Body of pancreas (tissue), 4 donors: ENCODE measurements around the gene ZNF880. TPM values are rescaled to one million over a fixed set of nuclear protein-coding genes. Genes with fewer than 3 reads are reported as not detected.

Source experiments
- ATAC-seq: fragments of 150-250 bp; one replicate; pipeline ENCODE4 v1.9.1; 2016
- DNase-seq, 4 donors: peaks; one replicate each; pipeline ENCODE4 v3.0.0-alpha.2; 2019
- H3K27ac ChIP-seq, 4 donors: fragments of 200-600 bp; sonication (generic); 1 replicate in 3 of 4; 2 replicates in 1 of 4; pipeline versions ENCODE4 v1.5.1 to v1.6.1; 2016 to 2019; ENCODE audit warnings: mild to moderate bottlenecking in 1 of 4, mixed read lengths in 1 of 4, moderate library complexity in 1 of 4
- H3K27me3 ChIP-seq, 2 donors: fragments of 200-600 bp; sonication (generic); one replicate each; pipeline ENCODE4 v1.6.0; 2016; ENCODE audit warnings: mild to moderate bottlenecking in 1 of 2
- H3K36me3 ChIP-seq, 2 donors: fragments of 200-600 bp; sonication (generic); replicated peaks in 1 of 2; 2 replicates each; pipeline ENCODE4 v1.5.1; 2016; ENCODE audit warnings: low read depth in 2 of 2; ENCODE audit not compliant: insufficient read depth in 1 of 2
- H3K4me1 ChIP-seq: fragments of 200-600 bp; sonication (generic); one replicate; pipeline ENCODE4 v1.6.0; 2016
- H3K4me3 ChIP-seq, 2 donors: fragments of 200-600 bp; sonication (generic); 1 replicate in 1 of 2; 2 replicates in 1 of 2; pipeline ENCODE4 v1.5.1; 2016 to 2019
- H3K9me3 ChIP-seq, 3 donors: fragments of 200-600 bp; sonication (generic); 1 replicate in 2 of 3; 2 replicates in 1 of 3; pipeline ENCODE4 v1.5.1; 2016
- POLR2A ChIP-seq, 3 donors: fragments of 450-650 bp; IDR thresholded peaks; one replicate each; pipeline ENCODE4 v1.6.1; 2016; ENCODE audit warnings: antibody characterized with exemption in 3 of 3, mild to moderate bottlenecking in 2 of 3
- WGBS, 2 donors: methylation state at CpG; one replicate each; pipeline ENCODE4 v1.1.5; 2017; 5-methylcytosine and 5-hydroxymethylcytosine counted together
- intact Hi-C: fragments of 100-400 bp; cut with DNase I; formaldehyde crosslinking; loops from one replicate; pipeline ENCODE4 v1.15.1; 2023
- total RNA-seq, 2 donors: library from RNA; depleted of rRNA; stranded (reverse); fragments of >200 nt; gene quantifications; one replicate each; pipeline ENCODE4 v1.1.0, GENCODE V29; 2016
- TF ChIP-seq, protein P1 (sequence below), 7 experiments: fragments of 450-650 bp in 4 of 7; fragments of 200-600 bp in 3 of 7; sonication (generic) in 3 of 7; IDR thresholded peaks; one replicate each; pipeline ENCODE4 v1.5.1; 2016 to 2019; ENCODE audit warnings: antibody characterized with exemption in 7 of 7

Gene ZNF880
- total RNA-seq, 2 donors from 2014 or later, result 12.2 to 17.8 TPM

- ATAC-seq (no peak), DNase-seq (no peak)
- Histone ChIP-seq H3K27me3 (no peaks in the 10 kb centered on the region), H3K27ac (no peak overlapping the region), H3K4me1 (no peaks in the 10 kb centered on the region), H3K9me3 (no peaks in the 10 kb centered on the region), H3K4me3 (no peak overlapping the region), H3K36me3 (no peaks in the 10 kb centered on the region)
- 60 to 95% methylated on average over 4 to 9 of the region's 9 CpGs for WGBS, 2 donors
- TF ChIP-seq, protein P1, sequence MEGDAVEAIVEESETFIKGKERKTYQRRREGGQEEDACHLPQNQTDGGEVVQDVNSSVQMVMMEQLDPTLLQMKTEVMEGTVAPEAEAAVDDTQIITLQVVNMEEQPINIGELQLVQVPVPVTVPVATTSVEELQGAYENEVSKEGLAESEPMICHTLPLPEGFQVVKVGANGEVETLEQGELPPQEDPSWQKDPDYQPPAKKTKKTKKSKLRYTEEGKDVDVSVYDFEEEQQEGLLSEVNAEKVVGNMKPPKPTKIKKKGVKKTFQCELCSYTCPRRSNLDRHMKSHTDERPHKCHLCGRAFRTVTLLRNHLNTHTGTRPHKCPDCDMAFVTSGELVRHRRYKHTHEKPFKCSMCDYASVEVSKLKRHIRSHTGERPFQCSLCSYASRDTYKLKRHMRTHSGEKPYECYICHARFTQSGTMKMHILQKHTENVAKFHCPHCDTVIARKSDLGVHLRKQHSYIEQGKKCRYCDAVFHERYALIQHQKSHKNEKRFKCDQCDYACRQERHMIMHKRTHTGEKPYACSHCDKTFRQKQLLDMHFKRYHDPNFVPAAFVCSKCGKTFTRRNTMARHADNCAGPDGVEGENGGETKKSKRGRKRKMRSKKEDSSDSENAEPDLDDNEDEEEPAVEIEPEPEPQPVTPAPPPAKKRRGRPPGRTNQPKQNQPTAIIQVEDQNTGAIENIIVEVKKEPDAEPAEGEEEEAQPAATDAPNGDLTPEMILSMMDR (IDR thresholded peaks at IDR 0.05), result no peak
- no peak for TF ChIP-seq POLR2A (IDR thresholded peaks at IDR 0.05)
- intact Hi-C loops, result no loop called here
These were observed 18.2 kb upstream of the ZNF880 start for GRCh38 chr19:52351512-52351911.

GRCh38 chr19:52366414-52366824 lies 3.3 kb upstream of the ZNF880 start:
- Histone ChIP-seq H3K27me3 (no peaks in the 10 kb centered on the region), H3K36me3 (no peaks in the 10 kb centered on the region), H3K4me1 (peaks cover 5% of the 10 kb centered on the region), H3K27ac (no peak overlapping the region), H3K4me3 (no peak overlapping the region), H3K9me3 (peaks cover 0 to 26% (median 2%) of the 10 kb centered on the region in 3 donors)
- DNase-seq, result no peak
- ATAC-seq, result no peak
- intact Hi-C loops, result no loop called here
- 92 to 96% methylated on average over 8 of the region's 8 CpGs for WGBS, 2 donors
- TF ChIP-seq, protein P1 (IDR thresholded peaks at IDR 0.05), result no peak
- no peak for TF ChIP-seq POLR2A (IDR thresholded peaks at IDR 0.05)

GRCh38 chr19:52370341-52370710 lies 603 bp downstream of the ZNF880 start:
- DNase-seq (no peak), ATAC-seq (no peak)
- Histone ChIP-seq H3K4me3 (peak overlapping the region; percentile 56 to 76), H3K36me3 (peaks cover 2 to 7% of the 10 kb centered on the region in 2 donors), H3K27ac (peak overlapping the region; percentile 55 to 95 (median 81)), H3K9me3 (peaks cover 0 to 17% (median 0%) of the 10 kb centered on the region in 3 donors), H3K4me1 (peaks cover 5% of the 10 kb centered on the region), H3K27me3 (no peaks in the 10 kb centered on the region)
- no peak for TF ChIP-seq POLR2A (IDR thresholded peaks at IDR 0.05)
- TF ChIP-seq, protein P1 (IDR thresholded peaks at IDR 0.05), result no peak
- intact Hi-C loops, result no loop called here
- 27 to 33% methylated on average over 7 of the region's 7 CpGs for WGBS, 2 donors

DNA sequence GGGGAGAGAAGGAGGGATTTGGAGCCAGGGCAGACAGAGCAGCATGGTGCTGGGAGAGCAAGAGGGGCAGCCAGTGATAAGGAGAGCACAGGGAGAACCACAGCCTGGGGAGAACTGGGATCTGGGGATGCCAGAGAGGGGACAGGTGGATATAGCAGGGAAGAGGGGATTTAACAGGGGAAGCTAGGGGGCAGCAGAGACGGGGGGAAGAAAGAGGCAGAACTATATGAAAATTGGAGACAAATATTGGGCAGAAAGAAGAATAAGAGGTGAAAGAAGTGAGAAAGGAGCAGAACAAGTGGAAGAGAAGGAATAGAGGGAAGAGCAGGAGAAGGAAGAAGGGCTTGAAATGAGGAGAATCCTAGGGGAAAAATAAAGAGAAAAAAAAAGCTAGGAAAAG lies 21.4 kb downstream of the ZNF880 start:
- H3K4me3 ChIP-seq, result no peak overlapping the region
- peaks cover 0 to 46% (median 2%) of the 10 kb centered on the region in 3 donors for H3K9me3 ChIP-seq
- no peak for TF ChIP-seq POLR2A (IDR thresholded peaks at IDR 0.05)
- TF ChIP-seq, protein P1 (IDR thresholded peaks at IDR 0.05), result no peak
- H3K4me1 ChIP-seq, result no peaks in the 10 kb centered on the region
- DNase-seq (no peak), ATAC-seq (no peak)
- no peaks in the 10 kb centered on the region for H3K36me3 ChIP-seq
- intact Hi-C loops, result no loop called here
- WGBS, 2 donors, result 50 to 67% methylated on average over 1 of the region's 1 CpG
- no peaks in the 10 kb centered on the region for H3K27me3 ChIP-seq
- no peak overlapping the region for H3K27ac ChIP-seq
